Measurements from ENCODE around the gene PPP1R7.

GRCh38 chr2:241190291-241190981, 40.2 kb downstream of the PPP1R7 start:
- TF ChIP-seq EP300 (IDR thresholded peaks at IDR 0.05), result no peak
- TF ChIP-seq CTCF (IDR thresholded peaks at IDR 0.05), result no peak
- no peak for TF ChIP-seq POLR2A (IDR thresholded peaks at IDR 0.05)
